Islet precursor cell (in vitro differentiated cells): Measurements from ENCODE around the gene POLG.

Experiments
- DNase-seq: peaks from one replicate; pipeline ENCODE4 v3.0.0-alpha.2; 2018

POLG gene

GRCh38 chr15:89334510-89335297 lies at the start of gene POLG:
Gene POLG, minus strand, starts transcription at chr15:89334824. Its CDS starts 1,070 bp downstream, at chr15:89333754.
- peak; percentile 100 for DNase-seq

- DNase-seq: no peak
These were observed 49.6 kb upstream of the POLG start for GRCh38 chr15:89384176-89384604.

- DNase-seq: no peak
These were observed 48.9 kb upstream of the POLG start for GRCh38 chr15:89383365-89384175.

GRCh38 chr15:89381888-89382686 lies 47.5 kb upstream of the POLG start:
- no peak for DNase-seq

- DNase-seq: no peak
These were observed 46.7 kb upstream of the POLG start for GRCh38 chr15:89381331-89381730.

- peak; percentile 82 for DNase-seq
These were observed 45.2 kb upstream of the POLG start for GRCh38 chr15:89379818-89380217.

- no peak for DNase-seq
These were observed 44.6 kb upstream of the POLG start for GRCh38 chr15:89379251-89379695.

- peak; percentile 76 for DNase-seq
These were observed 43.9 kb upstream of the POLG start for GRCh38 chr15:89378296-89379151.

GRCh38 chr15:89377842-89378295 lies 43.2 kb upstream of the POLG start:
- no peak for DNase-seq

- no peak for DNase-seq
These were observed 42.6 kb upstream of the POLG start for GRCh38 chr15:89377024-89377841.

GRCh38 chr15:89376388-89376787 lies 41.8 kb upstream of the POLG start:
- DNase-seq: no peak

- DNase-seq: no peak
These were observed 40.7 kb upstream of the POLG start for GRCh38 chr15:89375093-89376005.

GRCh38 chr15:89374086-89374981 lies 39.7 kb upstream of the POLG start:
- DNase-seq: no peak

- DNase-seq: no peak
These were observed 37.7 kb upstream of the POLG start for GRCh38 chr15:89372069-89372935.

- no peak for DNase-seq
These were observed 36.8 kb upstream of the POLG start for GRCh38 chr15:89371228-89372044.

- no peak for DNase-seq
These were observed 36.3 kb upstream of the POLG start for GRCh38 chr15:89370978-89371227.
